Sigmoid colon (tissue), 4 donors: ENCODE measurements around the gene C17orf100.

ENCODE experiments used
- EP300 ChIP-seq, 4 donors: sonication (generic); formaldehyde crosslinking; IDR thresholded peaks; one replicate each; pipeline ENCODE4 v1.6.1; 2017; ENCODE audit warnings: antibody characterized with exemption in 4 of 4
- POLR2A ChIP-seq, 2 donors: fragments of 450-650 bp; IDR thresholded peaks; one replicate each; pipeline ENCODE4 v1.6.1; 2016; ENCODE audit warnings: antibody characterized with exemption in 2 of 2, mild to moderate bottlenecking in 2 of 2, moderate library complexity in 2 of 2
- TF ChIP-seq, protein P1 (sequence below), 4 experiments: fragments of 450-650 bp in 3 of 4; fragments of 200-600 bp in 1 of 4; IDR thresholded peaks; one replicate each; pipeline ENCODE4 v1.5.1; 2016 to 2019; ENCODE audit warnings: antibody characterized with exemption in 4 of 4, mild to moderate bottlenecking in 3 of 4, moderate library complexity in 2 of 4

DNA sequence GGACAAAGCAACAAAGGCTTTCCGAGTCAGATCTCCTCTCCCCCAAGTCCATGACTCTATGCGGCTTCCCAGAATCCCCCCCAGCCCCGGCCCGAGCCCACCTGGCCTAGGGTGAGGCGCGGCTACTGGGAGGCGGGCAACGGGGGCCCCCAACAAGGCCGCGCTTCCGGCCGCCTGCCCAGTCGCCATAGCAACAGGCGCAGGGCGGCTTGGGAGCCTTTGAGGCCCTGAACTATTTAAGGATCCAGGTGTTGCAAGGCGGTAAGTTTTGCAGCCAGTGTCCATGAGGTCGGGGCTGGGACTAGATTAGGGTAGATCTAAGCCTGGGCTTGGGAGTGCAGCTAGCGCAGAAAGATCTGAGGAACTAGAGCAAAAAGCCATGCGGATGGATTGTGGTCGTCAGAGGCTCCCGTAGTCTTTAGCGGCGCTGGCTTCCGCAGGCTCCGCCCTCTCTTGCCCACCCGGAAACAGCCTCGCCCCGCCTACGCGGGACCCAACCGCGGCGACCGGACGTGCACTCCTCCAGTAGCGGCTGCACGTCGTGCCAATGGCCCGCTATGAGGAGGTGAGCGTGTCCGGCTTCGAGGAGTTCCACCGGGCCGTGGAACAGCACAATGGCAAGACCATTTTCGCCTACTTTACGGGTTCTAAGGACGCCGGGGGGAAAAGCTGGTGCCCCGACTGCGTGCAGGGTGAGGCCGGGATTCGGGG, 10.9 kb upstream of the C17orf100 start, which contains the start of the genes KIAA0753 and TXNDC17:
- TF ChIP-seq POLR2A (IDR thresholded peaks at IDR 0.05) (peak; percentile 77 to 80), EP300 (IDR thresholded peaks at IDR 0.05) (no peak)
- TF ChIP-seq, protein P1, sequence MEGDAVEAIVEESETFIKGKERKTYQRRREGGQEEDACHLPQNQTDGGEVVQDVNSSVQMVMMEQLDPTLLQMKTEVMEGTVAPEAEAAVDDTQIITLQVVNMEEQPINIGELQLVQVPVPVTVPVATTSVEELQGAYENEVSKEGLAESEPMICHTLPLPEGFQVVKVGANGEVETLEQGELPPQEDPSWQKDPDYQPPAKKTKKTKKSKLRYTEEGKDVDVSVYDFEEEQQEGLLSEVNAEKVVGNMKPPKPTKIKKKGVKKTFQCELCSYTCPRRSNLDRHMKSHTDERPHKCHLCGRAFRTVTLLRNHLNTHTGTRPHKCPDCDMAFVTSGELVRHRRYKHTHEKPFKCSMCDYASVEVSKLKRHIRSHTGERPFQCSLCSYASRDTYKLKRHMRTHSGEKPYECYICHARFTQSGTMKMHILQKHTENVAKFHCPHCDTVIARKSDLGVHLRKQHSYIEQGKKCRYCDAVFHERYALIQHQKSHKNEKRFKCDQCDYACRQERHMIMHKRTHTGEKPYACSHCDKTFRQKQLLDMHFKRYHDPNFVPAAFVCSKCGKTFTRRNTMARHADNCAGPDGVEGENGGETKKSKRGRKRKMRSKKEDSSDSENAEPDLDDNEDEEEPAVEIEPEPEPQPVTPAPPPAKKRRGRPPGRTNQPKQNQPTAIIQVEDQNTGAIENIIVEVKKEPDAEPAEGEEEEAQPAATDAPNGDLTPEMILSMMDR (IDR thresholded peaks at IDR 0.05), result no peak
